Thoracic aorta (tissue), 2 donors: ENCODE results near the gene CPB1. TPM values are rescaled to one million over a fixed set of nuclear protein-coding genes. Genes with fewer than 3 reads are reported as not detected.

Source experiments
- ATAC-seq: fragments of 150-250 bp; one replicate; pipeline ENCODE4 v1.8.0; 2017; ENCODE audit warnings: low read depth; ENCODE audit not compliant: insufficient number of reproducible peaks, low FRiP score
- DNase-seq: peaks from one replicate; pipeline ENCODE4 v3.0.0-alpha.2; 2020; ENCODE audit warnings: low spot score
- H3K27ac ChIP-seq, 2 donors: fragments of 200-600 bp; sonication (generic); 1 replicate in 1 of 2; 2 replicates in 1 of 2; pipeline ENCODE4 v1.5.1; 2016; ENCODE audit warnings: mild to moderate bottlenecking in 2 of 2, moderate library complexity in 2 of 2
- H3K27me3 ChIP-seq: fragments of 200-600 bp; sonication (generic); replicated peaks from 2 replicates; pipeline ENCODE4 v1.6.0; 2016; ENCODE audit warnings: mild to moderate bottlenecking; ENCODE audit not compliant: insufficient read depth
- H3K36me3 ChIP-seq: fragments of 200-600 bp; sonication (generic); one replicate; pipeline ENCODE4 v1.5.1; 2016
- H3K4me1 ChIP-seq, 2 donors: fragments of 200-600 bp; sonication (generic); 1 replicate in 1 of 2; 2 replicates in 1 of 2; pipeline versions ENCODE4 v1.5.1 to v1.6.0; 2016; ENCODE audit warnings: low read depth in 2 of 2, mild to moderate bottlenecking in 1 of 2; ENCODE audit not compliant: control insufficient read depth in 1 of 2
- H3K4me3 ChIP-seq: fragments of 200-600 bp; sonication (generic); 2 replicates; pipeline ENCODE4 v1.5.1; 2016; ENCODE audit warnings: mild to moderate bottlenecking
- H3K9me3 ChIP-seq: fragments of 200-600 bp; sonication (generic); 2 replicates; pipeline ENCODE4 v1.5.1; 2016
- CTCF ChIP-seq: fragments of 200-600 bp; sonication (generic); IDR thresholded peaks from one replicate; pipeline ENCODE4 v1.5.1; 2019; ENCODE audit warnings: antibody characterized with exemption
- total RNA-seq, 2 donors: library from RNA; depleted of rRNA; stranded (reverse); fragments of >200 nt; gene quantifications; one replicate each; pipeline versions ENCODE4 v1.1.0 to v1.2.3, GENCODE V29; 2016

Gene CPB1
- total RNA-seq, 2 donors from 2014 or later, result 0.95 to 3.5 TPM

DNA sequence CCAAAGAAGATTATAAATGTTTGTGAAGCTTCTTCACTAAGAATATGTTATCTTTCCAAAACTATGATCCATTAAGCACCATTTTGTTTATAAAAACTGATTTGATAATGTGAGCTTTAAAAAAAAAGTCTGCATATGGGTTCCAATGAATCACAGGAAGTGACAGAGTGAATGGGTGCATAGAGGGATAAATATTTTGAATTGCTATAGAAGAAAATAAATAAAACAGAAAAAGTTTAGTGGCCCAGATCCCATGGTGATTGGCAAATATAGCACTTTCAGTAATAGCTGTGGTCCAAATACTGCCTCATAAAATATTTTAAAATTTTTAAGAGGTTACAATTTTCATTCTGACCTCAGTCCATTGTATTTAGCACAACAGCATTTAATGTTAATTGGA lies 56.6 kb downstream of the CPB1 start:
- H3K4me1 ChIP-seq, result no peaks in the 10 kb centered on the region
- H3K9me3 ChIP-seq, result no peaks in the 10 kb centered on the region
- ATAC-seq (no peak), DNase-seq (no peak)
- TF ChIP-seq CTCF, result no peak
- no peak overlapping the region for H3K27ac ChIP-seq
- no peaks in the 10 kb centered on the region for H3K27me3 ChIP-seq
- H3K4me3 ChIP-seq, result no peak overlapping the region
- no peaks in the 10 kb centered on the region for H3K36me3 ChIP-seq

GRCh38 chr3:148889828-148890227 lies 62.2 kb downstream of the CPB1 start:
- H3K4me3 ChIP-seq, result no peak overlapping the region
- no peak for TF ChIP-seq CTCF
- H3K27me3 ChIP-seq, result no peaks in the 10 kb centered on the region
- no peaks in the 10 kb centered on the region for H3K36me3 ChIP-seq
- DNase-seq (no peak), ATAC-seq (no peak)
- H3K9me3 ChIP-seq, result no peaks in the 10 kb centered on the region
- H3K27ac ChIP-seq, result no peak overlapping the region
- no peaks in the 10 kb centered on the region for H3K4me1 ChIP-seq

DNA sequence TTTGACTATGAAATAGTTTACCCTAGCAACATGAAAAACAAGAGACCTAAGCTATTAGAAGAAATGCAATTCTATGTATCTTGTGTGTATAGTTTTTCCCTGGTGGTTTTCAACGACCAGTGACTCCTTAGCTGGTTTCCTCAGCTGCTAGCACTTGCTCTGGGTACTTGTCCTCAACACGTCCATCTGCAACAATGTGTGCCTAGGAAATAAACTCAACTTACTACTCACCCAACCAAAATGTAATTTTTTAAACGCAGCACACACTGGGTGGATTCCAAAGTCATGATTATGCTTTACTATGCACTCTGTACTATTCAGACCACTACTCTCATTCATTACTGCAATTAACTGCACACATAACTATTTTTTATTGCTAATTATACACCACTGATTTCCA lies 68.5 kb downstream of the CPB1 start:
- no peak for TF ChIP-seq CTCF
- H3K4me1 ChIP-seq, result no peaks in the 10 kb centered on the region
- no peaks in the 10 kb centered on the region for H3K36me3 ChIP-seq
- H3K9me3 ChIP-seq, result no peaks in the 10 kb centered on the region
- no peak overlapping the region for H3K27ac ChIP-seq
- DNase-seq (no peak), ATAC-seq (no peak)
- H3K4me3 ChIP-seq, result no peak overlapping the region
- no peaks in the 10 kb centered on the region for H3K27me3 ChIP-seq

DNA sequence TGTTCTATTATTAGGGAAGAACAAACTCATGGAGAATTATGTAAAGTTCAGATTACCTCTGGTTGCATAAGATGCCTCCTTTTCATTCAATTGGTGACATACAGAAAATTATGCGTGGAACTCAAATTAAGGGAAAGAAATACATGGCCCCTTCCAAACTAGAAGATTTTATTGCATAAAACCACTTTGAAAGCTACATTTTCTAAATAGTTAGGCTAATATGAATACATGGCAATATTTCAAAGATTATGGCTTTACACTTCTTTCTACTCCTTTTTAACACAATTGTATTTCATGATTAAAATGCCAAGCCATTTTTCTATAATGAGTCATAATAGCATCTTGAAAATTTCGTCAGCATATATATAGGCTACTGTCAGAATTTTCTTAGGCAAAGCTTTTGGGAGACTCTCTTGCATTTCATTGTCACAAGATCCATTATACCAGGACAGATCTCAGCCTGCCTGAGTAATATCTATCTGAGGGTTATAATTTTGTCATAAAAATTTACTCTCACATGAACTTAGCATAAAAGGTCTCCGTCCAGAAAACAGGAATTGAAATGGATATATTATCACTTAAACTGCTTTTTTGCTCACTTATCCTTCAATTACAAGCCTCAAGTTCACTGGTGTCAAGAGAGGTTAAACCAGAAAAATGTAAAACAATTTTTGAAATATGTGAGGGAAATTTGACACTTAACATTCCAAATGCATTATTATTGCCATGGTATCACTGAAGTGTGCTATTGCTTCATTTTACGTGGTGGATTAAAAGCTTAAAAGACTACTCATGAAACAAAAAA lies 74.6 kb downstream of the CPB1 start:
- Histone ChIP-seq H3K9me3 (no peaks in the 10 kb centered on the region), H3K4me3 (no peak overlapping the region), H3K4me1 (no peaks in the 10 kb centered on the region), H3K27ac (no peak overlapping the region), H3K27me3 (no peaks in the 10 kb centered on the region), H3K36me3 (no peaks in the 10 kb centered on the region)
- TF ChIP-seq CTCF, result no peak
- ATAC-seq (no peak), DNase-seq (no peak)

GRCh38 chr3:148903022-148903442 lies 75.4 kb downstream of the CPB1 start:
- DNase-seq (no peak), ATAC-seq (no peak)
- no peak overlapping the region for H3K4me3 ChIP-seq
- no peak overlapping the region for H3K27ac ChIP-seq
- no peaks in the 10 kb centered on the region for H3K36me3 ChIP-seq
- H3K4me1 ChIP-seq, result no peaks in the 10 kb centered on the region
- H3K27me3 ChIP-seq, result no peaks in the 10 kb centered on the region
- TF ChIP-seq CTCF, result no peak
- no peaks in the 10 kb centered on the region for H3K9me3 ChIP-seq
